ENCODE measurements around the gene ACRBP. TPM values are rescaled to one million over a fixed set of nuclear protein-coding genes. Genes with fewer than 3 reads are reported as not detected.
A peak's percentile ranks its signal among the peaks of the same experiment; 100 is the strongest.

Gene ACRBP
- total and polyA plus RNA-seq, 2 donors (not counting 1 experiment from before 2014, with no cell fraction given): 10.7 to 12.3 TPM

DNA sequence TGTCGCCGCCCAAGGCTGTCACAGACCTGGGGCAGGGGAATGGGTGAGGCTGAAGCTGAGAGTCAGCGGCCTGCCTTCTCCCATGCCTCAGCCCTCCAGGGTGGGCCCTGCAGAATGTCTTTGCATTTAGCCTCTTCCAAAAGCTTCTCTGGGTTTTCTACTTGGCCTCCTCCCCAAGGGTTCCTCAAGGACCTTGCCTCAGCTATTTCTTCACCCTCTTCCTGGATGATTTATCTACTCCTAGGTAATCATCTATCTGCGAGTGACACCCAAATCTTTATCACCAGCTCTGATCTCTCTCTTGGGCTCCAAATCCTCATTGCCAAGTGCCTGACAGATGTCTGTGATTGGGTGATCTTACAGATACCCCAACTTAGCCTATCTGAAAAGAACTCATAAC, 6.7 kb downstream of the ACRBP start:
- intact Hi-C loops (cut with micrococcal nuclease): no loop called here
- peaks cover 56 to 70% of the 10 kb centered on the region in 2 donors for H3K4me1 ChIP-seq (ENCODE audit: control insufficient read depth in 2 of 2, insufficient read depth in 2 of 2, low read length in 2 of 2)
- Mint-ChIP-seq H3K9me3 (ENCODE audit: insufficient read depth) (no peaks in the 10 kb centered on the region), H3K4me3 (no peak overlapping the region), H3K27ac (peak overlapping the region; percentile 38), H3K4me1 (peaks cover 70% of the 10 kb centered on the region), H3K27me3 (no peaks in the 10 kb centered on the region)
- no peaks in the 10 kb centered on the region for H4K20me1 ChIP-seq (ENCODE audit: control insufficient read depth, insufficient read depth, low read length, poor library complexity, severe bottlenecking)
- H3K4me3 ChIP-seq (ENCODE audit: control extremely low read depth in 1 of 5, extremely low read depth in 1 of 5, insufficient read depth in 1 of 5, low read depth in 2 of 5, low read length in 4 of 5): no peak overlapping the region
- DNase-seq: no peak
- peaks cover 0 to 14% (median 0%) of the 10 kb centered on the region in 3 donors for H3K9me3 ChIP-seq (ENCODE audit: control extremely low read depth in 1 of 3, control insufficient read depth in 2 of 3, insufficient read depth in 1 of 3, low read length in 2 of 3)
- no peak overlapping the region for H3K9ac ChIP-seq (ENCODE audit: low read length)
- no peaks in the 10 kb centered on the region for H3K36me3 ChIP-seq (replicated peaks in 1 of 2; ENCODE audit: control extremely low read depth in 1 of 2, control insufficient read depth in 1 of 2, extremely low read depth in 1 of 2, insufficient read depth in 2 of 2, low read length in 1 of 2)
- no peak for TF ChIP-seq EZH2 (IDR thresholded peaks at IDR 0.05; ENCODE audit: borderline replicate concordance, insufficient read depth, low read depth, low read length, poor library complexity, severe bottlenecking)
- TF ChIP-seq, protein P1, sequence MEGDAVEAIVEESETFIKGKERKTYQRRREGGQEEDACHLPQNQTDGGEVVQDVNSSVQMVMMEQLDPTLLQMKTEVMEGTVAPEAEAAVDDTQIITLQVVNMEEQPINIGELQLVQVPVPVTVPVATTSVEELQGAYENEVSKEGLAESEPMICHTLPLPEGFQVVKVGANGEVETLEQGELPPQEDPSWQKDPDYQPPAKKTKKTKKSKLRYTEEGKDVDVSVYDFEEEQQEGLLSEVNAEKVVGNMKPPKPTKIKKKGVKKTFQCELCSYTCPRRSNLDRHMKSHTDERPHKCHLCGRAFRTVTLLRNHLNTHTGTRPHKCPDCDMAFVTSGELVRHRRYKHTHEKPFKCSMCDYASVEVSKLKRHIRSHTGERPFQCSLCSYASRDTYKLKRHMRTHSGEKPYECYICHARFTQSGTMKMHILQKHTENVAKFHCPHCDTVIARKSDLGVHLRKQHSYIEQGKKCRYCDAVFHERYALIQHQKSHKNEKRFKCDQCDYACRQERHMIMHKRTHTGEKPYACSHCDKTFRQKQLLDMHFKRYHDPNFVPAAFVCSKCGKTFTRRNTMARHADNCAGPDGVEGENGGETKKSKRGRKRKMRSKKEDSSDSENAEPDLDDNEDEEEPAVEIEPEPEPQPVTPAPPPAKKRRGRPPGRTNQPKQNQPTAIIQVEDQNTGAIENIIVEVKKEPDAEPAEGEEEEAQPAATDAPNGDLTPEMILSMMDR (IDR thresholded peaks at IDR 0.05): no peak
- H2AFZ ChIP-seq (ENCODE audit: insufficient read depth, low read depth, low read length, poor library complexity, severe bottlenecking): no peak overlapping the region
- ChIA-PET POLR2A (no interaction called here), CTCF (interaction anchor here (0.5 to 1.4 kb wide), 4 partner anchors 27 to 281 kb away, joined by 3 to 5 read pairs (median 3); partner anchors contain the start of gene ZNF384)
- no peak overlapping the region for H3K4me2 ChIP-seq (replicated peaks; ENCODE audit: low read depth, low read length, poor library complexity, severe bottlenecking)
- 87% methylated on average over 3 of the region's 4 CpGs for WGBS (ENCODE audit: insufficient coverage)
- peaks cover 64% of the 10 kb centered on the region for H3K79me2 ChIP-seq (ENCODE audit: control insufficient read depth, insufficient read depth, low read length)
- no peak overlapping the region for H3K27ac ChIP-seq (ENCODE audit: low read length in 2 of 2)
- H3K27me3 ChIP-seq (replicated peaks in 1 of 4; ENCODE audit: control extremely low read depth in 1 of 4, control insufficient read depth in 3 of 4, insufficient read depth in 4 of 4, low read length in 3 of 4): no peaks in the 10 kb centered on the region
- no peak for ATAC-seq (ENCODE audit: low read depth)

DNA sequence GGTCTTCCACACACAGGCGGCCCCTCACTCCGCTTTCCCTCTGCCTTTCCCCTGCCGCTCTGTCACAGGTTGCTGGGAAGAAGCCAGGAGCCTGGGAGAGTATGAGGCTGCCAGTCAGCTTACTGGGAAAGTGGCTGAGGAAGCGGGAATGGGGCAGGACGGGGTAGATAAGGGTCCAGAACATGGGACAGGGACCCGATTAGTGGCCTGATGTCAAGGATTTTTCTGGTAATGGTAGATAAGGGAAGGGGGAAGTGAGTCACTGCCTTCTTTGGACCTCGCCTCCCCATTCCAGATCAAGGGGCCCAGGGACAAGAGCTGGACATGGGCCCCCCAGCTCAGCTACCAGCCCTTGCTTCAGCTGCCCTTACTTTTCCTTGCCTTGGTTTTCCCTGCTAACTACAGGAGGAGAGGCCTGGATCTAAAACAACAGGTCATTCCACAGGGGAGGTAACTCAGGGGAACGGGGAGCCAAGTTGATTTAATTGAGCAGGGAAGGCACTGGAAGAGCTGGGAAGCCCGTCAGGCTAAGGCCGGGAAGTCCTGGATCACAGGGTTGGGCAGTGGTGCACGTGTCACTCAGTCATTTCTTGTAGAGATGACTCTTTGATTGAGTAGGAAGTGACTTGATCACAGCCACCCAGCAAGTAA, 8.0 kb downstream of the ACRBP start:
- H3K27ac ChIP-seq (ENCODE audit: low read length in 2 of 2): peak overlapping the region; percentile 75 to 82
- H3K27me3 Mint-ChIP-seq: no peaks in the 10 kb centered on the region
- peaks cover 68% of the 10 kb centered on the region for H3K4me1 Mint-ChIP-seq
- no peak overlapping the region for H3K9ac ChIP-seq (ENCODE audit: low read length)
- POLR2A ChIA-PET: no interaction called here
- no peak for ATAC-seq (ENCODE audit: low read depth)
- peaks cover 76% of the 10 kb centered on the region for H3K79me2 ChIP-seq (ENCODE audit: control insufficient read depth, insufficient read depth, low read length)
- H3K4me2 ChIP-seq (replicated peaks; ENCODE audit: low read depth, low read length, poor library complexity, severe bottlenecking): peak overlapping the region; percentile 66
- CTCF ChIA-PET: interaction anchor here (0.5 to 1.5 kb wide), 4 partner anchors 16 to 75 kb away, joined by 3 read pairs; no protein-coding TSS in a partner anchor
- no peak for DNase-seq
- H3K27me3 ChIP-seq (replicated peaks in 1 of 4; ENCODE audit: control extremely low read depth in 1 of 4, control insufficient read depth in 3 of 4, insufficient read depth in 4 of 4, low read length in 3 of 4): no peaks in the 10 kb centered on the region
- peak overlapping the region; percentile 97 for H3K27ac Mint-ChIP-seq
- H3K4me3 Mint-ChIP-seq: no peak overlapping the region
- H4K20me1 ChIP-seq (ENCODE audit: control insufficient read depth, insufficient read depth, low read length, poor library complexity, severe bottlenecking): no peaks in the 10 kb centered on the region
- no peak overlapping the region for H3K4me3 ChIP-seq (ENCODE audit: control extremely low read depth in 1 of 5, extremely low read depth in 1 of 5, insufficient read depth in 1 of 5, low read depth in 2 of 5, low read length in 4 of 5)
- no peaks in the 10 kb centered on the region for H3K9me3 Mint-ChIP-seq (ENCODE audit: insufficient read depth)
- no peaks in the 10 kb centered on the region for H3K36me3 ChIP-seq (replicated peaks in 1 of 2; ENCODE audit: control extremely low read depth in 1 of 2, control insufficient read depth in 1 of 2, extremely low read depth in 1 of 2, insufficient read depth in 2 of 2, low read length in 1 of 2)
- H3K4me1 ChIP-seq (ENCODE audit: control insufficient read depth in 2 of 2, insufficient read depth in 2 of 2, low read length in 2 of 2): peaks cover 53 to 73% of the 10 kb centered on the region in 2 donors
- no peak overlapping the region for H2AFZ ChIP-seq (ENCODE audit: insufficient read depth, low read depth, low read length, poor library complexity, severe bottlenecking)
- TF ChIP-seq, protein P1 (IDR thresholded peaks at IDR 0.05): no peak
- no peak for TF ChIP-seq EZH2 (IDR thresholded peaks at IDR 0.05; ENCODE audit: borderline replicate concordance, insufficient read depth, low read depth, low read length, poor library complexity, severe bottlenecking)
- H3K9me3 ChIP-seq (ENCODE audit: control extremely low read depth in 1 of 3, control insufficient read depth in 2 of 3, insufficient read depth in 1 of 3, low read length in 2 of 3): peaks cover 0 to 11% (median 0%) of the 10 kb centered on the region in 3 donors
- 93% methylated on average over 9 of the region's 11 CpGs for WGBS (ENCODE audit: insufficient coverage)
- intact Hi-C loops (cut with micrococcal nuclease): loop anchor here (10.0 kb wide), 1 partner anchor 306 kb away; the partner anchor contains the start of genes C12orf57 and RNU7-1

All from B cell (primary cell).